Neural crest cell (in vitro differentiated cells): ENCODE data around the gene SPATA25. TPM values are rescaled to one million over a fixed set of nuclear protein-coding genes. Genes with fewer than 3 reads are reported as not detected.

Experiments
- DNase-seq: peaks from one replicate; pipeline ENCODE4 v3.0.0; 2021; ENCODE audit warnings: low read depth, mixed read lengths, low spot score
- H3K27ac Mint-ChIP-seq: one replicate; pipeline ENCODE4 v1.8.0; 2021; ENCODE audit warnings: mild to moderate bottlenecking, mixed read lengths; ENCODE audit not compliant: unreplicated experiment
- H3K27me3 Mint-ChIP-seq: 2 replicates; pipeline ENCODE4 v1.8.0; 2021; ENCODE audit warnings: low read depth, mild to moderate bottlenecking, mixed read lengths
- H3K36me3 Mint-ChIP-seq: 2 replicates; pipeline ENCODE4 v1.8.0; 2021; ENCODE audit warnings: low read depth, mild to moderate bottlenecking, mixed read lengths
- H3K4me1 Mint-ChIP-seq: 2 replicates; pipeline ENCODE4 v1.8.0; 2021; ENCODE audit warnings: mixed read lengths
- H3K4me3 Mint-ChIP-seq: one replicate; pipeline ENCODE4 v1.8.0; 2021; ENCODE audit warnings: mild to moderate bottlenecking, mixed read lengths
- H3K9me3 Mint-ChIP-seq: 2 replicates; pipeline ENCODE4 v1.8.0; 2021; ENCODE audit warnings: mixed read lengths
- CTCF ChIP-seq: fragments of 200-600 bp; sonication (generic); conservative IDR thresholded peaks from 2 replicates; pipeline ENCODE4 v1.5.0; 2021; ENCODE audit warnings: antibody characterized with exemption, mild to moderate bottlenecking
- total RNA-seq: library from RNA; stranded (reverse); gene quantifications from 2 replicates; pipeline ENCODE4 v1.2.1, GENCODE V29; 2021

Gene SPATA25
- total RNA-seq, 1 donor from 2014 or later: 2.2 TPM

DNA sequence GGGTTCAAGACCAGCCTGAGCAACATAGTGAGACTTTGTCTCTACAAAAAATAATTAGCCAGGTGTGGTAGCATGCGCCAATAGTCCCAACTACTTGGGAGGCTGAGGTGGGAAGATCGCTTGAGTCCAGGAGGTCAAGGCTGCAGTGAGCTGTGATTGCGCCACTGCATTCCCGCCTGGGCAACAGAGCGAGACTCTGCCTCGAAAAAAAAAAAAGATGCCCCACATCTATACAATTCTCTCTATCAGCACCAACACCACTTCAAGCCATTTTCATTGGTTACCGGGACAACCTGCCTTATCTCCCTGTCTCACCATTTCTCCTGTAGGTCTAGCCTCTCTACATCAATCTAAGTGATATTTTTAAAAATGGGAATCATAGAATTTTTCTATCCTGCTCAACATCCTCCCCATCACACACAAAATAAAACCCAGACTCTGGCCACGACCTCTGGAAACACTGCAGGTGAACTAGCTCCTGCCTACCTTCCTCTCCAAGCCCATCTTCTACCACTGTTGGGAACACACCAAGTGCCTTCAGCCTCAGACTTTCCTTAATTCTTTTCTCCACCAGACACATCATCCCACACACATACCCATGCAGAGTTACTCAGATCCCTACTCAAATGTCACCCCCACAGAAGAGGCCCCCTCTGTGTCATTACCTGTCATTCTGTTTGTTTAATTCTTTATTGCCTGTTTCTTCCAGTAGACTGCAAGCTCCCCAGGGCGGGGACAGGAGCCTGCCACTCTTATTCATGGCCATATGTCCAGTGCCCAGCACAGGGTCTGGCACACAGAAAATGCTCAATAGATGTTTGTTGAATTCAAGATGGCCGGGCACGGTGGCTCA is 34.1 kb upstream of the SPATA25 start:
- peaks cover 15% of the 10 kb centered on the region for H3K27me3 Mint-ChIP-seq
- no peaks in the 10 kb centered on the region for H3K36me3 Mint-ChIP-seq
- H3K27ac Mint-ChIP-seq: no peak overlapping the region
- H3K4me1 Mint-ChIP-seq: no peaks in the 10 kb centered on the region
- TF ChIP-seq CTCF: no peak
- no peaks in the 10 kb centered on the region for H3K9me3 Mint-ChIP-seq
- no peak overlapping the region for H3K4me3 Mint-ChIP-seq
- DNase-seq: no peak

DNA sequence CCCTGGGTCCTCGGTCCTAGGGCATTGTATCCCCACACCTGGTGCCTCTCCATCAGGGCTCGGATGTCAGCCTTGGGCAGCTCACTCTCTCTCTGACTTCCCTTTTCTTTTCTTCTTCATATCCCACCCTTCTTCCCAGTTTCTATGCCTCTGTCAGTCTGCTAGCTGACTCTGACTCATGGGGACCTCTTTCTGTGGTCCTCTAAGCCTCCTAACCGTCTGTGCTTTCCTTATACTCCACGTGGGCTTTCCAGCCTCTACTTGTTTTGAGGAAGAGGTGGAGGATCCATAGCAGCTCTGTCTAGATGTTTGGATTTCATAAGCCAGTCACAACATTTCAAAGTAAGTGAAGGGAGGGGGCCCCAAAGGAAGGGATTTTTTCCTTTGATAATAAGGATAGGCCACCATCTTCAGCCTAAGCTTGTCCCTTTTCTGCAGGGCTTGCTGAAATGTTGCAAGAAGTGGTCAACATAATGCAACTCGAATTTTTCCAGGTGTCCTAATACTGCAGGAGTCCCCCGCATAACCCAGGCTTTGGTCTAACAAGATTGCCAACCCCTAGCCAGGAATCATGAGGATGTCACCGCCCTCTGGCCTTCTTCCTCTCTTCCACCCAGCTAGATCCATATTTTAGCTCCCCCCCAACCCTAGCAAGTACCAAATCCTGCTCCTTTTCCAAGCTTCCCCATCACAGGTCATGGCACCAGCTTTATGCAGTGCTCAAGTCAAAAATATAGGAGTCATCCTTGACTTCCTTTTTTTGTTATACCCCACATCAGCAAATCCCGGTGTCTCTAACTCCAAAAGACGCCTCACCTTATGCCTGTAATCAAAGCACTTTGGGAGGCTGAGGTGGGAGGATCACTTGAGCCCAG is 33.3 kb upstream of the SPATA25 start:
- Mint-ChIP-seq H3K9me3 (no peaks in the 10 kb centered on the region), H3K36me3 (no peaks in the 10 kb centered on the region), H3K4me1 (no peaks in the 10 kb centered on the region), H3K27ac (no peak overlapping the region), H3K27me3 (peaks cover 15% of the 10 kb centered on the region), H3K4me3 (no peak overlapping the region)
- DNase-seq: no peak
- TF ChIP-seq CTCF: no peak

GRCh38 chr20:45919542-45920399 is 32.3 kb upstream of the SPATA25 start:
- peaks cover 15% of the 10 kb centered on the region for H3K27me3 Mint-ChIP-seq
- no peaks in the 10 kb centered on the region for H3K9me3 Mint-ChIP-seq
- H3K4me1 Mint-ChIP-seq: no peaks in the 10 kb centered on the region
- no peak for TF ChIP-seq CTCF
- no peak overlapping the region for H3K27ac Mint-ChIP-seq
- DNase-seq: no peak
- no peaks in the 10 kb centered on the region for H3K36me3 Mint-ChIP-seq
- H3K4me3 Mint-ChIP-seq: no peak overlapping the region

DNA sequence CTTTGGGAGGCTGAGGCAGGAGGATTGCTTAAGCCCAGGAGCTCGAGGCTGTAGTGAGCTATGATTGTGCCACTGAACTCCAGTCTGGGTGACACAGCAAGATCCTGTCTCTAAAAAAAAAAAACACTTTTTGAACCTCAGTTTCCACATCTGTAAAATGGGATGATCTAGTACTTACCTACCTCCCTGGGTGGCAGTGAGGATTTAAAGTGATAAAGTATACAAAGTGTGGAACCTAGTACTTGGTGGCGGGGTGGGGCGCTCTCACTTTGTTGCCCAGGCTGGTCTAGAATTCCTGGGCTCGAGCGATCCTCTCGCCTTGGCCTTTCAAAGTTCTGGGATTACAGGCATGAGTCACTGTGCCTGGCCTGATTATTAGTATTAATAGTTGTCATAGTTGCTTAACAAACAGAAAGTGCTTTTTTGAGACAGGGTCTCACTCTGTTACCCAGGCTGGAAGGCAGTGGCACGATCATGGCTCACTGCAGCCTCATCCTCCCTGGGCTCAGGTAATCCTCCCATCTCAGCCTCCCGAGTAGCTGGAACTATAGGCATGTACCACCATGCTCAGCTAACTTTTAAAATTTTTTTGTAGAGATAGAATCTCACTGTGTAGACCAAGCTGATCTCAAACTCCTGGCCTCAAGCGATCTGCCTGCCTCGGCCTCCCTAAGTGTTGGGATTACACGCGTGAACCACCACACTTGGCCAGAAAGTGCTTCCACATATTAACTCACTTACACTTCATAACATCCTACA is 31.5 kb upstream of the SPATA25 start:
- no peaks in the 10 kb centered on the region for H3K9me3 Mint-ChIP-seq

More for the DNA sequence above, 31.5 kb upstream of the SPATA25 start:
- Mint-ChIP-seq H3K4me3 (no peak overlapping the region), H3K36me3 (no peaks in the 10 kb centered on the region), H3K27ac (no peak overlapping the region), H3K4me1 (no peaks in the 10 kb centered on the region), H3K27me3 (peaks cover 17% of the 10 kb centered on the region)
- no peak for DNase-seq
- no peak for TF ChIP-seq CTCF
